Glomerular endothelial cell (primary cell): ENCODE data around the gene ATP8A1. TPM values are rescaled to one million over a fixed set of nuclear protein-coding genes. Genes with fewer than 3 reads are reported as not detected.
"Not testable (repeated sequence)": the region's sequence is repeated elsewhere in the genome, so short reads cannot be mapped to it uniquely, and the experiment has no call there.

Experiments
- DNase-seq: peaks from one replicate; pipeline ENCODE4 v3.0.0-alpha.2; 2011; ENCODE audit warnings: low read depth, low spot score; ENCODE audit errors: extremely low read depth
- total RNA-seq: library from RNA; depleted of rRNA; stranded (reverse); fragments of >200 nt; gene quantifications from 2 replicates; pipeline ENCODE4 v1.2.3, GENCODE V29; 2015

ATP8A1 gene
- total RNA-seq, 1 donor from 2014 or later: 9.7 TPM

DNA sequence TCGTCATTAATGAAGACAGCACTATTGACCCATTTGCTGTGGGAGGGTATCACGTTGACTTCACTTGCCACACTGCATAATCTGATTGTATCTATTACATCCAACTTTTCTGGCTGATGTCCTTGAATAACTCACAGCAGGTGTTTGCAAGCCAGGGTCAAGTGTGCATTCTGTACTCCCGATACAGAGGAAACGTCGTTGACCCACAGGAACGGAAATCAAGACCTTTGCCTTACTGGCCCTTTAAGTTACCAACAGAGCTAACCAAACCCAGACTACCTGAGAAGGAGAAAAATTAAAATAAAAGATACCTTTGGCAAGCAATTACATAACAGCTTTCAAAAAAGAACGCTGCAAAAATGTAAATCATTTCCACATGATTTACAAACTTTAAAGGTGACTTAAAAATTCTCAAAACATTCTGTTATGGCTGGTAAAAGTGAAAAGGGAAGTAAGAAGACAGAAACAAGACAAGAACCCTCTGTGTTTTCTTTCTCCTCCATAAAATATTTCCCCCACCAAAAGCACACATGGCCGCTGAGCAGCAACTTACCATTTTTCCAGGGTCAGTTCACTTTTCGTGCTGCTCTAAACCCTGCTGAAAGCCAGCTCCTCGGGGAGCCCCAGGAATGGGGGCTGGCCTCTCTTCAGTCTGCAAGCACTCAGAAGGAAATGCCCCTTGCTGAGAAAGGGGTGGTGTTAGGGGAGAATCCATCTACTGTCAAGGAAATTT lies 266.1 kb downstream of the ATP8A1 start:
- DNase-seq: no peak

DNA sequence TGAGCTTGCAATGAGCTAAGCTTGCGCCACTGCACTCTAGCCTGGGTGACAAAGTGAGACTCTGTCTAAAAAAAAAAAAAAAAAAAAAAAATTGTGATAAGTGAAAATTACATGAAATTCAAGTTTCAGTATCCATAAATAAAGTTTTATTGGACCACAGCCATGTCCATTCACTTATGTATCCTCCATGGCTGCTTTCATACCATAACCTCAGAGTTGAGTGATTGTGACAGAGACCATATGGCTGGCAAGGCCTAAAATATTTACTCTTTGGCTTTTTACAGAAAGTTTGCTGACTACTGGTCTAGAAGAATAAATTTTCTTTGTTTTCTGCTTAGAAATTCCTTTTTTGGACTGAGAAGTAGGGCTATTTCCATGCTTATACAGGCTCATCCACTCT lies 271.4 kb downstream of the ATP8A1 start:
- DNase-seq: no peak

DNA sequence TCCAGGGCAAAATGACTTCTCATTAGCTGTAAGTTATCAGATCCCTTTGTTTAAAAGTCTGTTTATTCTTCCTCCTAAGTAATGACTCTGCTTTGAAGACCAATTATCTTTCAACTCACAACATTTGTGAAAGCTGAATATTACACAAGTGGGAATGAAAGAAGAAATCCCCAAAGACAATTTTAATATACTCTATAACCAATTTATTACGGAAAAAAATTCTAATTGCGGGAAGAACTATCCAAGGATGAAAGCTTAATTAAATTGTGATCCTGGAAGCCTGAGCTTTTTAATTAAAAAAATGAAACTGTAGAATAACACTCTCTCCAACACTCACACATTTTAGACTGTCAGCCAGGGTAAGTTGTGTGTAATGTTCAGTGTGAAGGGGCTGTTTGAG lies 275.2 kb downstream of the ATP8A1 start:
- DNase-seq: no peak

DNA sequence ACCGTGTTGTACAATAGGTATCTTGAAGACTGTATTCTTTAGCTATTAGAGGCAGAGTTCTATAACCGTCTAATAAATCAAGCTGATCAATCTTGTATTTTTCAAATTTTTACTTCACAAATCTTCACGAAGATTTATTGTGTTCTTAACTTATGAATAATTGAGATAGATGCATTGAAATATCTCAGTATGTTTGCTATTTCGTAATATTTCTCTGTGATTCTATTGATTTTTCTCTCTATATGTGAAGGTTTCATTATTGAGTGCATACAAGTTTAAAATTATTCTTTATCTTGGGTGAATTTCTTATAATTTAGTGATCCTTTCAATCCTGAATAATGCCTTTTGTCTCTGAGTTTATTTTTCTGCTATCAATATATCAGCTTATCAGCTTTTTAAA lies 279.4 kb downstream of the ATP8A1 start:
- no peak for DNase-seq

DNA sequence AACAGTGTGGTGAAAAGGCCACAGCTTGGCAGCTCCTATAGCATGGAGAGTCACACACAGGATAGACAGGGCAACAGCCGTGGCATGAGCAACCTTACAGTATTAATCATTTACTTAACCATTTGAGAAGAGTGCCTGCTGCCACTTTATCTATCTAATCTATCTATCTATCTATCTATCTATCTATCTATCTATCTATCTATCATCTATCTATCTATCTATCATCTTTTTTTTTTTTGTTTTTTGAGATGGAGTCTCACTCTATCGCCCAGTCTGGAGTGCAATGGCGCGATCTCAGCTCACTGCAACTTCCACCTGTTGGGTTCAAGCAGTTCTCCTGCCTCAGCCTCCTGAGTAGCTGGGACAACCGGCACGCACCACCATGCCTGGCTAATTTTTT lies 284.6 kb downstream of the ATP8A1 start:
- DNase-seq: not testable (repeated sequence)

DNA sequence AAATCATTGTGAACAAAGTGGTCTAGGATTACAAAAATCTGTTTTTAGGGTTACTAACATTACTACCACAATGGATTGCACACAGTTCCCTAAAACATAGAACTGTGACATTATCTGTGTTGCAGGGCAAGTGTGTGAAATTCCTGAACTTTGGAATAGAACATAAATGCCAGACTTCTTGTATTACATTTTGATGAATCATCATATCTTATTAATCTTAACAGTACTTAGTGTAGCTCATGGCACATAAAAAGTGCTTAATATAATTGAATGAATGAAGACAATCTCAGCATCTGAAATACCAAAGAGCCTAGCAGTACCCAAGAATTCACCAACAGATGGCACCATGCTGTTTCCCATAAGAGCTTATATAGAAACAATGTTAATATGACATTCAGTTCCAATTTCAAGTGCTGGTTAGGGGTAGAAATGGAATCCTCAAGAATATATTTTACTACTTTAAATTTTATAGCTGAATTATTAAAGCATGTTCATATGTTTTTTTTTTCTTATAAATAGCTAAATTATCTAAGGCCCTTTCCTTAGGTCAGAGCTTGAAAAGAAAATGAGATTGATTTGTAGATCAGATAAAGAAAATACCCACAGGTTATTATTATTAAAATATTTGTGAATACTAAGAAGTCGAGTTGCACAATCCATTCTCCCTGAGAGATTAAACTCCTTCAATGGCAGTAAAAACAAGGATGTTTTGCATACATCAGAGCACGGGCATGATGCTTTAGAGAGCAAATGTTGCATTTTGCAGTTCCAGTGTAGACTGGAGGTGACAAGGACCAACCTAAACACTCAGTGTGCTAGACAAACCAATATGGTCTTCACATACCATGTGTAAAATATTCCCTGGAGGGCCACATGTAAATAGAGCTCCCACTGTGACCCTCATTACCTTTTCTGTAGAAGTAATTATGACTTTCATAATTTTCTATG lies 285.3 kb downstream of the ATP8A1 start:
- DNase-seq: peak; percentile 68

DNA sequence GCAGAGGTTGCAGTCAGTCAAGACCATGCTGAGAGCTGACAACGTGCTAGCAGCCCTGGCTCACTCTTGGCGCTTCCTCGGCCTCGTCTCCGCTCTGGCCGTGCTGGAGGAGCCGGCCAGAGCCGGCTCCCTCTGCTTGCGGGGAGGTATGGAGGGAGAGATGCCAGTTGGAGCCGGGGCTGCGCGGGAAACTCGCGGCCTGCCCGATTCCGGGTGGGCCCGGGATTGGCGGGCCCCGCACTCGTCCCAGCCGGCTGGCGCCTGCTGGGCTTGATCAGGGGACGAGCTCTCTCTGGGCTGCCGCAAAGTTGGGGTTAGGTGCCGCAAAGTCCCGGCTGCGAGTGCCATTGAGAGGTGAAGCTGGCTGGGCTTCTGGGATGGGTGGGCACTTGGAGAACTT lies 287.4 kb downstream of the ATP8A1 start:
- DNase-seq: no peak

DNA sequence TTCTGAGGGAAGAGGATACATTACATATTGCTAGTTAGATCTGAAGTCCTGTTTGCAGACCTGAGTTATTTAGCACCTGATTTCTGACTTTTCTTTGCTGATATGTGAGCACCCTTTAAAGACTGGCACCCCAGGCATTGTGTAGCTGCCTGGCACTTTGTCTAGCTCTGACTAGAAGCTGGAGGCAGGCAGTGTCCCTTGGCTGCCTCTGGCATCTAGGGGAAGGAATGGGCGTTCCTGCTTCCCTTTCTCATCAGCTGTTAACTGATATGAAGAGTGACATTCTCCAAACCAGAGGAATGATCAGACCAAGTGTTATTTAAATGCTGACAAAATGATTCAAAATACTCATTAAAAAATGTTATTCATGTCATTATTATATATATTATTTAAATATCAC lies 289.9 kb downstream of the ATP8A1 start:
- DNase-seq: no peak

DNA sequence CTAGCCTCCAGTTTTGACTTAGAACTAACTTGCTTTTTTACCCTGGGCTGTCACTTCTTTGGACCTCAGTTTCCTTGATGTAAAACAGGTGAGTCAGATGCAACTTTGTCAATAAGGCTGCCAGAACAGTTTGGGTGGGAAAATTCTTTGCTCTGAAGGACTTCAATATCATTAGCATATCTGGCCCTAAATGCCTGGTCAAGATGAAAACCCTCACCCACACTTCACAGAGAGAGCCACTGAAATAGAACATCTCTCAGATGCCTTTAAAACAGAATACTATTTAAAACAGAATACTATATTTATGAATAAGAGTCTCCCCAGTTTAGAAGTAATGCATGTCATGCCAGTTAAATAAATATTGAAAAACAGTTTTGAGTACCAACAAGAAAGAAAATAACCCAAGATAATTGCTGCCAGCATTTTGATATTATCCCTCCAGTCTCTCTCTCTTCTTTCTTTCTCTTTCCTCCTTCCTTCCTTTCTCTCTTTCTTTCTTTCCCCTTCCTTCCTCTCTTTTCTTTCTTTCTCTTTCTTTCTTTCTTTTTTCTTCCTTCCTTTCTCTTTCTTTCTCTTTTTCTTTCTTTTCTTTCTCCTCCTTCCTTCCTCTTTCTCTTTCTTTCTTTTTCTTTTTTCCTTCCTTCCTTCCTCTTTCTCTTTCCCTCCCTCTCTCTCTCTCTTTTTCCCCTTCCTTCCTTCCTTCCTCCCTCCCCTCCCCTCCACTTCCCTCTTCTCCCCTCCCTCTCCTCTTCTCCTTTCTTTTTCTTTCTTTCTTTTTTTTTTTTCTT lies 292.4 kb downstream of the ATP8A1 start:
- no peak for DNase-seq

DNA sequence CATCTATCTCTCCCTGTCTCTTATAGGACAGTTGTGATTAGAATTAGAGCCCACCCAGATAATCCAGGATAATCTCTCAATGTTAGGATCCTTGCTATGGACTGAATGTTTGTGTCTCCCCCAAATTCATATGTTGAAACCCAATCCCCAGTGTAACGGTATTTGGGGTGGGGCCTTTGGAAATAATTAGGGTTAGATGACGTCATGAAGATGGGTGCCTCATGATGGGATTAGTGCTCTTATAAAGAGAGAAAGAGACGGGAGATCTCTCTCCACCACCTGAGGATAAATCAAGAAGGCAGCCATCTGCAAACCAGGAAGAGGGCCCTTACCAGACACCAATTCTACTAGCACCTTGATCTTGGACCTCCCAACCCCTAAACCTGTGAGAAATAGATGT lies 293.3 kb downstream of the ATP8A1 start:
- DNase-seq: no peak

DNA sequence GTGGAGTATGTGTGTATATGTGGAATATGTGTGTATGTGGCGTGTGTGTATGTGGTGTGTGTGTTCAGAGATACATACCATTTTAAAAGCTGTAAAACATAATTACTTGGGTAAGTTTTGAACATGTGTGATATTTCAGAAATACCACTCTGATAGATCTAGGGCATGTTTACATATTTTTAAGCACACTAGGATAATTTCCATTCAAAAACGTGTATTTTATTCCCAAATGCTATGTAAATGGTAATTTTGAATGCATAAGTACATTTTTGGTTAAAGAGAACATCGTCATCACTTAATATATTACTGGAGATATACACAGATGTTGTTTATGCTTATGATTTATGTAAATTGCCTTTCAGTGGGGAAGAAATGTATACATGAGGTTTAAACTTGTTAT lies 294.3 kb downstream of the ATP8A1 start:
- DNase-seq: no peak

DNA sequence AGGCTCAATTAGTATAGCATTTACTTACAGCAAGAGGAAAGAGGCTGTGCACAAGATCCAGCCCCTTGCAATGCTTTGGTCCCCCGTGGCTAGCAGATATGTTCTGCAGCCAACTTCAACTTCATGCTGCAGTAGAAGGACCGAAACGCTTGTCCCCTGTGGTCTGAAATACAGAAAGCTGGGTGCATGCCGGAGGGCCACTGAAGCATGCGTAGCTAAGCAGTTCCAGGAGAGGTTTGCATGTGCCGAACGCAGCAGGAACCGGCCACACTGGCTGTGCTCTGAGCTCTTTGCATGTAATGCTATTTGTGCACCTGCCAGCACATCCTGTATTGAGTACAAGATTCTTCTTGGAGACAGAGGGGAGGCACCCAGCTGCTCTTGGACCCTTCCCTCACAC lies 295.4 kb downstream of the ATP8A1 start:
- DNase-seq: no peak

DNA sequence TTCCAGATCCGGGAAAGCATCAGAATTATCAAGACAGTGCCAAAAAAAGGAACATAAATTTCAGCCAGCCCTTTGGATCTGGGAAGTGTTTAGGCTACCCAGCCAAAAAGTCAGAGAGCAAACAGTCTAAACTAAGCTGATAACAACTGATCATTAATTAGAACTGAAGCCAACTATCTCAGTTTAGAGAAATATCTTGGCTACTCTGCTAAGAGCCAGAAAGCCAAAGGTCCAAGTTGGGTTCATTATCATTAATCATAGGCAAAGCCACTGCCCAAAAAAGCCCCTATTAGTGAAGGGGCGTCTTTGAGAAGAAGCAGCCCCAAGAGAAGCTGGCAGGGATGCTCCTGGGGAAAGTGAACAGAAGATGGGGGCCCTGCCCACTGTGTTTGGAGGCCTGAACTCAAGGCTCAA lies 296.6 kb downstream of the ATP8A1 start:
- DNase-seq: no peak

DNA sequence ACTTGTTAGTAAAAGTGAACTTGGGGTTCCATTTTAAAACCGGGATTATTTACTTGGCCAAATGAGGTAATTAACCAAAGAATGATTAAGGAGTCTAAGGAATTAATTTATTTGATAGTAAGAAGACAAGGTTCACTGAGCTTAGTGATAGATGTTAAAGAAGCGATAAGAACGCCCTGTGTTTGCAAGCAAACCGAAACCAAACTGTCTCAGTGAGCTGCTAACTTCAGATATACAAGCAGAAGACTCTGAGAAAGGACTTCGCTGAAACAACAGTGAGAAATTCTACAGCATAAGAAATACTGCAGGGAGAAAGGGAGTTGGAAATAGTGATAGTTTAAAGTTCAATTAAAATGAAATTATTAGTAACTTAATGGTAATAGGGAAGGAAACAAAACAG lies 297.2 kb downstream of the ATP8A1 start:
- DNase-seq: no peak

Other genes with a start within 250 kb of the ATP8A1 start
- not detected in 2 replicates for gene GRXCR1, start 235.6 kb upstream of the ATP8A1 start, total RNA-seq